GM12801 (cell line): ENCODE results near the gene CELF3.

Experiments used
- TF ChIP-seq, protein P1 (sequence below): IDR thresholded peaks from one replicate; pipeline ENCODE4 v1.5.1; 2011; ENCODE audit warnings: control low read depth; ENCODE audit not compliant: insufficient read length; ENCODE audit errors: extremely low read depth

The CELF3 gene

GRCh38 chr1:151716771-151717631, at the start of gene CELF3:
Gene CELF3 (minus strand): TSS chr1:151716803. CDS start chr1:151716020, 783 bp downstream.
- TF ChIP-seq, protein P1, sequence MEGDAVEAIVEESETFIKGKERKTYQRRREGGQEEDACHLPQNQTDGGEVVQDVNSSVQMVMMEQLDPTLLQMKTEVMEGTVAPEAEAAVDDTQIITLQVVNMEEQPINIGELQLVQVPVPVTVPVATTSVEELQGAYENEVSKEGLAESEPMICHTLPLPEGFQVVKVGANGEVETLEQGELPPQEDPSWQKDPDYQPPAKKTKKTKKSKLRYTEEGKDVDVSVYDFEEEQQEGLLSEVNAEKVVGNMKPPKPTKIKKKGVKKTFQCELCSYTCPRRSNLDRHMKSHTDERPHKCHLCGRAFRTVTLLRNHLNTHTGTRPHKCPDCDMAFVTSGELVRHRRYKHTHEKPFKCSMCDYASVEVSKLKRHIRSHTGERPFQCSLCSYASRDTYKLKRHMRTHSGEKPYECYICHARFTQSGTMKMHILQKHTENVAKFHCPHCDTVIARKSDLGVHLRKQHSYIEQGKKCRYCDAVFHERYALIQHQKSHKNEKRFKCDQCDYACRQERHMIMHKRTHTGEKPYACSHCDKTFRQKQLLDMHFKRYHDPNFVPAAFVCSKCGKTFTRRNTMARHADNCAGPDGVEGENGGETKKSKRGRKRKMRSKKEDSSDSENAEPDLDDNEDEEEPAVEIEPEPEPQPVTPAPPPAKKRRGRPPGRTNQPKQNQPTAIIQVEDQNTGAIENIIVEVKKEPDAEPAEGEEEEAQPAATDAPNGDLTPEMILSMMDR, result no peak

- TF ChIP-seq, protein P1, result no peak
These were observed 47.4 kb upstream of the CELF3 start for GRCh38 chr1:151763990-151764389.

- TF ChIP-seq, protein P1, result no peak
These were observed 46.6 kb upstream of the CELF3 start, which contains the start of gene MRPL9 for GRCh38 chr1:151762941-151763921. Gene MRPL9 (minus strand): TSS chr1:151763496. CDS start chr1:151763479, 17 bp downstream.

- TF ChIP-seq, protein P1, result no peak
These were observed 44.2 kb upstream of the CELF3 start for GRCh38 chr1:151760597-151761385.

DNA sequence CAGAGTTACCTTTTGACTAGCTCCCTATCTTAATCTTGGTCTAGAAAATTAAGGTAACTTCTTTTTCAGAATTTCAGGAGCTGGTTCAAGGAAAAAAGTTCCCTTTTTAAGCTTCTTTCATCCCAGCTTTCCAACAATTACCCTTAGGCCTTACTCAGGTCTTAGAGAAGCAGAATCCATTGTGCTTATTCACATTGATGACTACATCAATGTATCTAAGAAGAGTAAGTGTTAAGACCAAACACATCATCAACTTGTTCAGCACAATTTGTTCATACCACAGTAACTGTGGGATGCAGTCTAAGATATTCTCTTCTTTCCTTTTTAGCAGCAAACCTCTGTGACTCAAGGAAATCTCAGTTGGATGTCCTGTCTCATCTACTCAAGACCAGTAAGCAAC, 42.6 kb upstream of the CELF3 start:
- TF ChIP-seq, protein P1, result no peak

- TF ChIP-seq, protein P1, result no peak
These were observed 39.7 kb upstream of the CELF3 start for GRCh38 chr1:151756291-151756690.
